Neural crest cell (in vitro differentiated cells): Measurements from ENCODE around the gene MMEL1. TPM values are rescaled to one million over a fixed set of nuclear protein-coding genes. Genes with fewer than 3 reads are reported as not detected.

Experiments used
- DNase-seq: peaks from one replicate; pipeline ENCODE4 v3.0.0; 2021; ENCODE audit warnings: low read depth, mixed read lengths, low spot score
- H3K27ac Mint-ChIP-seq: one replicate; pipeline ENCODE4 v1.8.0; 2021; ENCODE audit warnings: mild to moderate bottlenecking, mixed read lengths; ENCODE audit not compliant: unreplicated experiment
- H3K27me3 Mint-ChIP-seq: 2 replicates; pipeline ENCODE4 v1.8.0; 2021; ENCODE audit warnings: low read depth, mild to moderate bottlenecking, mixed read lengths
- H3K36me3 Mint-ChIP-seq: 2 replicates; pipeline ENCODE4 v1.8.0; 2021; ENCODE audit warnings: low read depth, mild to moderate bottlenecking, mixed read lengths
- H3K4me1 Mint-ChIP-seq: 2 replicates; pipeline ENCODE4 v1.8.0; 2021; ENCODE audit warnings: mixed read lengths
- H3K4me3 Mint-ChIP-seq: one replicate; pipeline ENCODE4 v1.8.0; 2021; ENCODE audit warnings: mild to moderate bottlenecking, mixed read lengths
- H3K9me3 Mint-ChIP-seq: 2 replicates; pipeline ENCODE4 v1.8.0; 2021; ENCODE audit warnings: mixed read lengths
- total RNA-seq: library from RNA; stranded (reverse); gene quantifications from 2 replicates; pipeline ENCODE4 v1.2.1, GENCODE V29; 2021
- TF ChIP-seq, protein P1 (sequence below): fragments of 200-600 bp; sonication (generic); conservative IDR thresholded peaks from 2 replicates; pipeline ENCODE4 v1.5.0; 2021; ENCODE audit warnings: antibody characterized with exemption, mild to moderate bottlenecking

The MMEL1 gene
- total RNA-seq, 1 donor from 2014 or later: 0.51 TPM

DNA sequence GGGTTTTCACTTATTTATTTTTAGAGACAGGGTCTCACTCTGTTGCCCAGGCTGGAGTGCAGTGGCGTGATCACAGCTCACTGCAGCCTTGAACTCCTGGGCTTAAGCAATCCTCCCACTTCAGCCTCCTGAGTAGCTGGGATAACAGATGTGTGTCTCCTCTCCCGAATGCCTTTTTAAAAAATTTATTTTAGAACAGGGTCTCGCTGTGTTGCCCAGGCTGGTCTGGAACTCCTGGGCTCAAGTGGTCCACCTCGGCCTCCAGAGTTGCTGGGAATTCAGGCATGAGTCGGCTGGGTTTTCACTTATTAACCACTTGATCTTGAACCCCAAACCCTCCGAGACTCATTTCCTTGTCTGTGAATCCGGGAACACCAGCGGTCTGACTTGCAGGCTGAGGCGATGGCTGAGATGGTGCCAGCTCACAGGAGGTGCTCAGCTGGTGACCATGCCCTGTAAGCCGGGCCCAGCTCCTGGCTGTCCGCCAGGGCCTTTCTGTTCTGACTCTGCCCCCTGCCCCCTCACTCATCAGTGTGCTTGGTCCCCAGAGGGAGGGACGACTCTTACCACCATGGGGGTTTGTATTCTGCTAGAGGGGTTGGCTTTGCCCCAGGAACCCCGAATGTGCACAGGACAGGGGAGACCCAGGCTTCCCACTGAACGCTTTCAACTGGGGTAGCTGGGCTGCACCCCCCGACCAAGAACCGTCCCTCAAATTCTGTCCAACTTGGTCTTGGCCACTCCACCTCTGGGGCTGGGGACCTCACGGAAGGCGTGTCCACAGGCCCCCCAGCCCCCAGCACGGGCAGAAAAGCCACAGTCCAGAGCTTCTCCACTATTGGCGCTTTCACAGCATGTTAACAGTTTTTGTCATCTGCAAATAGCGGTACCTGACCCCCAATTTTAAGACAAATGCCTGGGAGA is 22.5 kb downstream of the MMEL1 start:
- peaks cover 8% of the 10 kb centered on the region for H3K27me3 Mint-ChIP-seq
- H3K4me3 Mint-ChIP-seq: no peak overlapping the region
- DNase-seq: no peak
- H3K4me1 Mint-ChIP-seq: no peaks in the 10 kb centered on the region
- no peak overlapping the region for H3K27ac Mint-ChIP-seq
- H3K36me3 Mint-ChIP-seq: no peaks in the 10 kb centered on the region
- TF ChIP-seq, protein P1, sequence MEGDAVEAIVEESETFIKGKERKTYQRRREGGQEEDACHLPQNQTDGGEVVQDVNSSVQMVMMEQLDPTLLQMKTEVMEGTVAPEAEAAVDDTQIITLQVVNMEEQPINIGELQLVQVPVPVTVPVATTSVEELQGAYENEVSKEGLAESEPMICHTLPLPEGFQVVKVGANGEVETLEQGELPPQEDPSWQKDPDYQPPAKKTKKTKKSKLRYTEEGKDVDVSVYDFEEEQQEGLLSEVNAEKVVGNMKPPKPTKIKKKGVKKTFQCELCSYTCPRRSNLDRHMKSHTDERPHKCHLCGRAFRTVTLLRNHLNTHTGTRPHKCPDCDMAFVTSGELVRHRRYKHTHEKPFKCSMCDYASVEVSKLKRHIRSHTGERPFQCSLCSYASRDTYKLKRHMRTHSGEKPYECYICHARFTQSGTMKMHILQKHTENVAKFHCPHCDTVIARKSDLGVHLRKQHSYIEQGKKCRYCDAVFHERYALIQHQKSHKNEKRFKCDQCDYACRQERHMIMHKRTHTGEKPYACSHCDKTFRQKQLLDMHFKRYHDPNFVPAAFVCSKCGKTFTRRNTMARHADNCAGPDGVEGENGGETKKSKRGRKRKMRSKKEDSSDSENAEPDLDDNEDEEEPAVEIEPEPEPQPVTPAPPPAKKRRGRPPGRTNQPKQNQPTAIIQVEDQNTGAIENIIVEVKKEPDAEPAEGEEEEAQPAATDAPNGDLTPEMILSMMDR: no peak
- H3K9me3 Mint-ChIP-seq: peaks cover 3% of the 10 kb centered on the region

DNA sequence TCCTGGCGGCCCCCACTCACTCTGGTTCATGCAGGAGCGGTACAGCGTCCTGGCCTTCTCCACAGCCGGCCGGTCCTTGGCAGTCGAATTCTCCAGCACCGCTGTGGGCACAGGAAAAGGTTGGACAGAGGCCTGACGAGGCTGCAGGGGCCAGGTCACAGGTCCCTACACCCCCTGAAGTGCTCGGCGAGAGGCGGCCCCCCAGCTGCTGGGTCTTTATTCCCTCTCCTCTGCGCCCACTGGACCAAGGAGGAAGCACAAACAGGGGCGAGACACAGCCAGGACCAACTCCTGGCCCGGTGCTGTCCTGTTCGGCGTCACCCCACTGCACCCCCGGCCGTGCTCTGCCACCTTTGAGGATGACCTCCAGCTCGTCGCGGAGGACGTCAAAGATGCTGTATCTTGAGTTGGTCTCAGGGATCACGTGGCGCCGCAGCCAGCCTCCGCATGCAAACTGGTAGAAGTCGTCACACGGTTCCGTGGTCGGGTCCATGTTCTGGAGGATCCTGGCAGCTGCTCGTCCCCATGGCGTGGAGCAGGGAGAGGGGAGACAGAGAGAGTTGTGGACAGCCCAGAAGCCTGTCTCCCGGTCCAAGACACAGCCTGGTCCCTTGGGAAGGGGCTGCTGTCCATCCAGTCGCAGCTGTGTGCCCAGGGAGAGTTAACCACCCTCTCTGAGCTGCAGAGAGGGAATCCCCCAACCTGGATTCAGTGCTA is 23.3 kb downstream of the MMEL1 start:
- no peak for DNase-seq
- Mint-ChIP-seq H3K4me3 (no peak overlapping the region), H3K4me1 (no peaks in the 10 kb centered on the region), H3K27ac (no peak overlapping the region), H3K36me3 (no peaks in the 10 kb centered on the region), H3K27me3 (peaks cover 8% of the 10 kb centered on the region), H3K9me3 (peaks cover 3% of the 10 kb centered on the region)
- TF ChIP-seq, protein P1: no peak

DNA sequence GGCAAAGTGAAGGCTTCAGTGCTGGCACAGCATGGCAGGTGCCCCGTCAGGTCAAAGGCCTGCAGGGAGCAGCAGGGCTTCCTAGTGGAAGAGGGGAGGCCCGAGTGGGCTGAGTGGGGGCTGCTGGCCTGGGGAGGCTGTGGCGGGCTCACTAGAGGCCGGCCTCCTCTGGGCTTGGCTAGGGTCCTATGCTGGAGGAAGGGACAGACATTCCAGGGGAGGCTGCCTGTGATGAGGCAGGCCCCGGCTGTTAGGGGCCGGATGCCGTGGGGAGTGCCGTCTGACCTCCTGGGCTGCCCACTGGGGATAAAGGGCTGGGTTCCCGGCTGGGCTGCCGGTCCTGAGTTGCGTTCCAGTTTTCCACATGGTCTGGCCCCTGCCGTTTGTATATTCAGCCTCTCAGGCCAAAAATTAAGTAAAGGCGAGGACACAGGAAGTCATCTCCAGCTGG is 25.1 kb downstream of the MMEL1 start:
- Mint-ChIP-seq H3K36me3 (no peaks in the 10 kb centered on the region), H3K4me1 (no peaks in the 10 kb centered on the region), H3K9me3 (no peaks in the 10 kb centered on the region), H3K27me3 (peaks cover 4% of the 10 kb centered on the region), H3K27ac (no peak overlapping the region), H3K4me3 (no peak overlapping the region)
- TF ChIP-seq, protein P1: no peak
- DNase-seq: no peak

DNA sequence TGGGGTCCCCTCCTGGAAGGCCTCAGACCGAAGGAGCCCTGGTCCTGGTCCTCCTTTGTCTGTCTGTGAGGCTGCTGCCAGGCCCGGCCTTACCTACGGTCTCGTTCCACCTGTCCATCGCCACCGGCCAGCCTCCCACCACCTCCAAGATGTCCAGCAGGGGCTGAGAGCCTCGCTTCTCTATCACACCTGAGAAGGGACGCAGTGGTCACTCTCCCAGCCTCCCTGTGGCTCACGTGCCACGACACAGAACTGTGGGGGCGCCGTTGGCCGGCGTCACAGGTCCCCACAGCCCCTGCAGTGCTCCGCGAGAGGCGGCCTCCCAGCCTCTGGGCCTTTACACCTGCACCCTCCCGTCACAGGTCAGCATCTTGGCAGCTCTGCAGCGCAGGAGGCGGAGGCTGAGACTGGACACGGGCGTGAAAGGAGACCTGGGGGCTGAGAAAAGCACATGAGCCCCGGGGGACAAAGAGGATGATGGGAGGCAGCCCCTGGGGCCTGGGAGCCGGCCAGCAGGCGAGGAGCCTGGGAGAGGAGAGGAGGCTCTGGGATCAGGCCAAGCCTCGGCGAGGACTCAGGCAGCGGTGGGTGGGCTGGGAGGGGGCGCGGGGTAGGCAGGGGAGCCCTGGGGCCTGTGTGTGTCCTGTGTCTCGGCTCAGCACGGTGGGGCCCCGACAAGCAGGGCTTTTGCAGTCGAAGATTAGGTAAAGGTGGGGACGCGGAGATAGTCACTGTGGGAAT is 25.8 kb downstream of the MMEL1 start:
- H3K4me1 Mint-ChIP-seq: no peaks in the 10 kb centered on the region
- no peak overlapping the region for H3K4me3 Mint-ChIP-seq
- DNase-seq: no peak
- H3K9me3 Mint-ChIP-seq: no peaks in the 10 kb centered on the region
- TF ChIP-seq, protein P1: no peak
- H3K27ac Mint-ChIP-seq: no peak overlapping the region
- no peaks in the 10 kb centered on the region for H3K36me3 Mint-ChIP-seq
- H3K27me3 Mint-ChIP-seq: peaks cover 8% of the 10 kb centered on the region

DNA sequence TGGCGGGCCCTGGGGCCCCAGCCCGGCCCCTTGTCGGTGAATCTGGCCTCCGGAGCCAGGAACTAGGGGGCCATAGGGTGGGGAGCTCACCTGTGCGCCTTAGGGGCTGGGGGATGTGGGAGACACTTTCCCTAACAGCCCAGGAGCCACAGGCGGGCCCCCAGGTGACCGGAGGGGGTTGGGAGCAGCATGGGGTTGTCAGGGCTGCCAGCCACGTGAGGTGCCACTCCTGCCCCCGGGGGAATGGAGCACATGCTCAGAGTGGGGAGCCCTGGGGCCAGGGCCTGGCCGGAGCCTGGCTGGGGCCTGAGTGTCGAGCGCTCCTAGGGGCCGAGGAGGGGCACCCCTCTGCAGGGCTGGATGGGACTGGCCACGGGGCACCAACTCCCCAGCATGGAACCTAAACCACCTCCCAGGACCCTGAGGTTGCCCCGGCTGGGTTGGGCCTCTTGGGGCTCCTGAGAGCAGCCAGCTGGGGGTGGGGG is 26.4 kb downstream of the MMEL1 start:
- Mint-ChIP-seq H3K27ac (no peak overlapping the region), H3K9me3 (no peaks in the 10 kb centered on the region), H3K27me3 (peaks cover 8% of the 10 kb centered on the region), H3K36me3 (no peaks in the 10 kb centered on the region), H3K4me1 (no peaks in the 10 kb centered on the region), H3K4me3 (no peak overlapping the region)
- TF ChIP-seq, protein P1: no peak
- DNase-seq: no peak
